Renal cortical epithelial cell (primary cell): ENCODE data around the gene APEX2. TPM values are rescaled to one million over a fixed set of nuclear protein-coding genes. Genes with fewer than 3 reads are reported as not detected.
A peak's percentile ranks its signal among the peaks of the same experiment; 100 is the strongest.
"Not testable (repeated sequence)": the region's sequence is repeated elsewhere in the genome, so short reads cannot be mapped to it uniquely, and the experiment has no call there.

Experiments
- DNase-seq: peaks from one replicate; pipeline ENCODE4 v3.0.0-alpha.2; 2011; ENCODE audit warnings: low read depth
- total RNA-seq: library from RNA; depleted of rRNA; stranded (reverse); fragments of >200 nt; gene quantifications from 2 replicates; pipeline ENCODE4 v1.2.3, GENCODE V29; 2014

APEX2 gene
- total RNA-seq, 1 donor from 2014 or later = 7.7 TPM

- no peak for DNase-seq
Observed at GRCh38 chrX:55008571-55009358, 8.6 kb downstream of the APEX2 start.

- no peak for DNase-seq
Observed at GRCh38 chrX:55011294-55011693, 11.1 kb downstream of the APEX2 start.

GRCh38 chrX:55014897-55015299, 14.7 kb downstream of the APEX2 start:
- no peak for DNase-seq

GRCh38 chrX:55026143-55026542, 26.0 kb downstream of the APEX2 start:
- DNase-seq = peak; percentile 55

- no peak for DNase-seq
Observed at GRCh38 chrX:55026840-55027239, 26.7 kb downstream of the APEX2 start.

- DNase-seq = no peak
Observed at GRCh38 chrX:55028040-55028439, 27.9 kb downstream of the APEX2 start.

GRCh38 chrX:55028611-55029010, 28.4 kb downstream of the APEX2 start:
- no peak for DNase-seq

GRCh38 chrX:55029291-55029690, 29.1 kb downstream of the APEX2 start:
- no peak for DNase-seq

- no peak for DNase-seq
Observed at GRCh38 chrX:55030271-55031205, 30.4 kb downstream of the APEX2 start, which contains the start of gene ALAS2. TSS of gene ALAS2 (minus strand) at chrX:55030977. CDS start at chrX:55026000, 4,977 bp downstream.

- peak; percentile 87 for DNase-seq
Observed at GRCh38 chrX:55033429-55033828, 33.3 kb downstream of the APEX2 start.

GRCh38 chrX:55039471-55039870, 39.3 kb downstream of the APEX2 start:
- no peak for DNase-seq

GRCh38 chrX:55041514-55041913, 41.4 kb downstream of the APEX2 start:
- no peak for DNase-seq

GRCh38 chrX:55050599-55050998, 50.4 kb downstream of the APEX2 start:
- DNase-seq = not testable (repeated sequence)

- DNase-seq = peak; percentile 0
Observed at GRCh38 chrX:55056820-55057674, 56.9 kb downstream of the APEX2 start.

GRCh38 chrX:55057675-55058249, 57.6 kb downstream of the APEX2 start:
- peak; percentile 26 for DNase-seq

Other genes starting within 250 kb of the APEX2 start
- gene ITIH6, start 202.1 kb upstream of the APEX2 start, total RNA-seq = not detected in 2 replicates
- 213 and 249 TPM in 2 replicates for gene MAGED2, start 192.6 kb upstream of the APEX2 start, total RNA-seq
- 9.4 and 19.5 TPM in 2 replicates for gene TRO, start 79.5 kb upstream of the APEX2 start, total RNA-seq
- 0.10 and 0.69 TPM in 2 replicates for gene PFKFB1, start 6.2 kb upstream of the APEX2 start, total RNA-seq
- not detected in 2 replicates for gene ALAS2, start 30.6 kb downstream of the APEX2 start, total RNA-seq
- not detected in 2 replicates for gene PAGE2B, start 74.7 kb downstream of the APEX2 start, total RNA-seq
- not detected in 2 replicates for gene PAGE2, start 88.7 kb downstream of the APEX2 start, total RNA-seq
- gene PAGE5, start 220.0 kb downstream of the APEX2 start, total RNA-seq = not detected in 2 replicates